Neural cell (in vitro differentiated cells): ENCODE measurements around the gene FBXO5. TPM values are rescaled to one million over a fixed set of nuclear protein-coding genes. Genes with fewer than 3 reads are reported as not detected.

Experiments used
- H2AFZ ChIP-seq: fragments of 200-600, 300-800 bp; sonication (generic), shearing (Covaris generic); 2 replicates; pipeline ENCODE4 v1.6.0; 2014; ENCODE audit warnings: low read depth, mild to moderate bottlenecking, antibody characterized with exemption, low read length, moderate library complexity
- H3F3A ChIP-seq: fragments of 200-600 bp; shearing (Covaris generic); 2 replicates; pipeline ENCODE4 v1.6.1; 2016; ENCODE audit warnings: mild to moderate bottlenecking, moderate library complexity, mixed read lengths, antibody characterized with exemption, low read length; ENCODE audit not compliant: insufficient read depth, poor library complexity, severe bottlenecking
- H3K27ac ChIP-seq: fragments of 200-600, 300-800 bp; sonication (generic), shearing (Covaris generic); 2 replicates; pipeline ENCODE4 v1.5.1; 2014; ENCODE audit warnings: mild to moderate bottlenecking, low read length, moderate library complexity
- H3K27me3 ChIP-seq: fragments of 300-800, 200-600 bp; sonication (generic), shearing (Covaris generic); 2 replicates; pipeline ENCODE4 v1.6.0; 2014; ENCODE audit warnings: mild to moderate bottlenecking, low read depth, low read length, moderate library complexity; ENCODE audit not compliant: insufficient read depth
- H3K36me3 ChIP-seq: fragments of 300-800, 200-600 bp; sonication (generic), shearing (Covaris generic); 2 replicates; pipeline ENCODE4 v1.5.1; 2014; ENCODE audit warnings: mild to moderate bottlenecking, antibody characterized with exemption, low read length, moderate library complexity; ENCODE audit not compliant: insufficient read depth
- H3K4me2 ChIP-seq: fragments of 300-800, 200-600 bp; sonication (generic), shearing (Covaris generic); 2 replicates; pipeline ENCODE4 v1.6.0; 2014; ENCODE audit warnings: mild to moderate bottlenecking, low read length
- H3K4me3 ChIP-seq: fragments of 300-800, 200-600 bp; sonication (generic), shearing (Covaris generic); 2 replicates; pipeline ENCODE4 v1.5.1; 2014; ENCODE audit warnings: mild to moderate bottlenecking, low read length, moderate library complexity
- H3K79me2 ChIP-seq: fragments of 200-600 bp; shearing (Covaris generic); replicated peaks from 2 replicates; pipeline ENCODE4 v1.6.0; 2014; ENCODE audit warnings: mild to moderate bottlenecking, low read length, moderate library complexity; ENCODE audit not compliant: insufficient read depth
- H3K9ac ChIP-seq: fragments of 300-800, 200-600 bp; sonication (generic), shearing (Covaris generic); 2 replicates; pipeline ENCODE4 v1.6.1; 2016; ENCODE audit warnings: mild to moderate bottlenecking, low read length, mixed read lengths
- H3K9me2 ChIP-seq: fragments of 200-600 bp; shearing (Covaris generic); 2 replicates; pipeline ENCODE4 v1.6.1; 2016; ENCODE audit warnings: mild to moderate bottlenecking, low read length, mixed read lengths; ENCODE audit not compliant: insufficient read depth
- H3K9me3 ChIP-seq: fragments of 200-600, 300-800 bp; sonication (generic), shearing (Covaris generic); 2 replicates; pipeline ENCODE4 v1.6.1; 2016; ENCODE audit warnings: mild to moderate bottlenecking, mixed run types, low read length, moderate library complexity, mixed read lengths
- H4K20me1 ChIP-seq: fragments of 200-600 bp; shearing (Covaris generic); 2 replicates; pipeline ENCODE4 v1.6.1; 2016; ENCODE audit warnings: mild to moderate bottlenecking, mixed run types; ENCODE audit not compliant: insufficient read depth
- CTCF ChIP-seq: fragments of 450-650 bp; IDR thresholded peaks from 2 replicates; pipeline ENCODE4 v1.5.1; 2014; ENCODE audit warnings: antibody characterized with exemption, mild to moderate bottlenecking, moderate library complexity; ENCODE audit not compliant: poor library complexity, severe bottlenecking
- EP300 ChIP-seq: fragments of 450-650 bp; conservative IDR thresholded peaks from 2 replicates; pipeline ENCODE4 v1.6.1; 2014; ENCODE audit warnings: antibody characterized with exemption, mild to moderate bottlenecking, moderate library complexity; ENCODE audit not compliant: poor library complexity, severe bottlenecking
- EZH2 ChIP-seq: fragments of 200-600, 300-800 bp; shearing (Covaris generic), sonication (generic); IDR thresholded peaks from 2 replicates; pipeline ENCODE4 v1.6.1; 2014; ENCODE audit warnings: antibody characterized with exemption, low read length, borderline replicate concordance, mild to moderate bottlenecking; ENCODE audit not compliant: insufficient read depth, poor library complexity, severe bottlenecking
- MXI1 ChIP-seq: fragments of 450-650 bp; conservative IDR thresholded peaks from 2 replicates; pipeline ENCODE4 v1.6.1; 2014; ENCODE audit warnings: antibody characterized with exemption, mild to moderate bottlenecking; ENCODE audit not compliant: poor library complexity, severe bottlenecking
- POLR2AphosphoS5 ChIP-seq: IDR thresholded peaks from 2 replicates; pipeline ENCODE4 v1.6.1; 2012
- RAD21 ChIP-seq: fragments of 450-650 bp; conservative IDR thresholded peaks from 2 replicates; pipeline ENCODE4 v1.6.1; 2014; ENCODE audit warnings: antibody characterized with exemption, mild to moderate bottlenecking, moderate library complexity
- REST ChIP-seq: IDR thresholded peaks from 2 replicates; pipeline ENCODE4 v1.6.1; 2012; ENCODE audit warnings: borderline replicate concordance
- SMC3 ChIP-seq: fragments of 450-650 bp; conservative IDR thresholded peaks from 2 replicates; pipeline ENCODE4 v1.6.1; 2014; ENCODE audit warnings: antibody characterized with exemption, mild to moderate bottlenecking, moderate library complexity; ENCODE audit not compliant: poor library complexity
- TAF1 ChIP-seq: IDR thresholded peaks from 2 replicates; pipeline ENCODE4 v1.6.1; 2012; ENCODE audit warnings: low read depth
- polyA plus RNA-seq: library from polyadenylated mRNA; depleted of rRNA; stranded (reverse); fragments of >200 nt; gene quantifications from 2 replicates; pipeline ENCODE4 v1.2.3, GENCODE V29; 2014

The FBXO5 gene
- polyA plus RNA-seq, 1 donor from 2014 or later = 8.7 TPM

GRCh38 chr6:152983637-152984512 is 1.0 kb upstream of the FBXO5 start:
- no peak for TF ChIP-seq EP300
- TF ChIP-seq POLR2AphosphoS5 = peak; percentile 70
- no peak for TF ChIP-seq MXI1
- TF ChIP-seq REST = peak; percentile 28
- peak; percentile 45 for TF ChIP-seq TAF1
- TF ChIP-seq CTCF = peak; percentile 20
- no peak for TF ChIP-seq RAD21
- TF ChIP-seq SMC3 = no peak
- no peak for TF ChIP-seq EZH2
- H3K79me2 ChIP-seq = peaks cover 56% of the 10 kb centered on the region
- no peaks in the 10 kb centered on the region for H3K9me2 ChIP-seq

GRCh38 chr6:152981989-152982903 is 595 bp downstream of the FBXO5 start:
- Histone ChIP-seq H4K20me1 (peaks cover 2% of the 10 kb centered on the region), H3K79me2 (peaks cover 72% of the 10 kb centered on the region), H2AFZ (no peak overlapping the region), H3K9me2 (no peaks in the 10 kb centered on the region), H3K4me2 (peak overlapping the region; percentile 87), H3K4me3 (peak overlapping the region; percentile 81), H3K27me3 (no peaks in the 10 kb centered on the region), H3K9me3 (no peaks in the 10 kb centered on the region), H3K9ac (peak overlapping the region; percentile 19), H3F3A (peaks cover 3% of the 10 kb centered on the region), H3K36me3 (no peaks in the 10 kb centered on the region), H3K27ac (no peak overlapping the region)
- TF ChIP-seq POLR2AphosphoS5 = no peak
- no peak for TF ChIP-seq REST
- TF ChIP-seq EP300 = no peak
- no peak for TF ChIP-seq CTCF
- no peak for TF ChIP-seq EZH2
- no peak for TF ChIP-seq MXI1
- no peak for TF ChIP-seq TAF1
- no peak for TF ChIP-seq RAD21
- no peak for TF ChIP-seq SMC3

More at GRCh38 chr6:152983637-152984512, 1.0 kb upstream of the FBXO5 start:
- peak overlapping the region; percentile 74 for H3K9ac ChIP-seq
- H4K20me1 ChIP-seq = peaks cover 2% of the 10 kb centered on the region
- H3F3A ChIP-seq = peaks cover 3% of the 10 kb centered on the region
- peak overlapping the region; percentile 75 for H3K27ac ChIP-seq
- no peaks in the 10 kb centered on the region for H3K36me3 ChIP-seq
- H3K4me2 ChIP-seq = peak overlapping the region; percentile 61
- H2AFZ ChIP-seq = peak overlapping the region; percentile 65
- no peaks in the 10 kb centered on the region for H3K9me3 ChIP-seq
- peak overlapping the region; percentile 81 for H3K4me3 ChIP-seq
- no peaks in the 10 kb centered on the region for H3K27me3 ChIP-seq
